Pons (tissue), 1 donor: ENCODE results near the gene CC2D2A.
"Not testable (repeated sequence)": the region's sequence is repeated elsewhere in the genome, so short reads cannot be mapped to it uniquely, and the experiment has no call there.

Experiments
- DNase-seq: peaks from one replicate; pipeline ENCODE4 v3.0.0-alpha.2; 2016; ENCODE audit warnings: low spot score

CC2D2A gene

DNA sequence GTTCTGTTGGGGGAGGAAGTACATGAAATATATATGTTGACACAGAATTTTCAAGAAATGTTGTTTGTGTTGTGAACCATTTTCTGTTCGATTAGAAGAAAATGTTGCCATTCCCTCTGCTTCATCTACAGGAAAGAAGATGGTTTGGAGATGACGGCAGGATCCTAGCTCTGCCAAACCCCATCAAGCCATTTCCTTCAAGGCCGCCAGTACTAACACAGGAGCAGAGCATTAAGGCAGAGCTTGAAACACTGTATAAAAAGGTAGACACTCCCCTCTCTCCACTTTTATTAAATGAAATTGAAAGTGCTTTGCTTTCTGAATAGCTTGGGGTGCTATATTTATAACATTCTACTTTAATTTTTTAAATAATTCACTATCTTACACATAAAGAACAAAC, 46.8 kb downstream of the CC2D2A start:
- no peak for DNase-seq

DNA sequence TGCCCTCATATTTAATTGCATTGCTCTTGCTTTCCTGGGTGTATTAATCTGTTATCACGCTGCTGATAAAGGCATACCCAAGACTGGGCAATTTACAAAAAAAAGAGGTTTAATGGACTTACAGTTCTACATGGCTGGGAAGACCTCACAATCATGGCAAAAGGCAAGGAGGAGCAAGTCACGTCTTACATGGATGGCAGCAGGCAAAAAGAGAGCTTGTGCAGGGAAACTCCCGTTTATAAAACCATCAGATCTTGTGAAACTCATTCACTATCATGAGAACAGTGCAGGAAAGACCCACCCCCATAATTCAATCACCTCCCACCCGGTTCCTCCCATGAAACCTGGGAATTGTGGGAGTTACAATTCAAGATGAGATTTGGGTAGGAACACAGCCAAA, 48.0 kb downstream of the CC2D2A start:
- not testable (repeated sequence) for DNase-seq

DNA sequence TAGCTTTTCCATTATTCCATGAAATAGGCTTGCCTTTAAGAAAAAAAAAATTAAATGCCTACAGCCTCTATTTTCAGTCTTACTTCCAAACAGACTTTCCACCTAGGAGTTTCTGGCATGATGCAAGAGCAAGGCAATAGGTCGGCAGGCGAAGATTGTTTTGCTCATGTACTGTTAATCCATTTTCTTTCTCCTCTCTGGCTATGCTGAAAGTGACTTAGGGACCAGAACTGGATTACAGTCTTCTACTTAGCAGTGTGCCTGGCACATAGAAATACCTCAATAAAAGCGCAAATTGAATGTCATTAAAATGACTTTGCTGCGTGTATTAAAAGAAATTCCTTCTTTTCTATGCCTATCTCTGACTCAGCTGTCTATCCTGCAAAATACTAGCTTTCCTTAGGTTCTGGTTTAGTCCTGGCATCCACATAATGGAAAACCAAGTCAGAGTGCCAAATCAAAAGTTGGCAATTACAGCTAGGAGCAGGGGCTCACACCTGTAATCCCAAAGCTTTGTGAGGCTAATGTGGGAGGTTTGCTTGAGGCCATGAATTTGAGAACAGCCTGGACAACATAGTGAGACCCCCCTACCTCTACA, 51.9 kb downstream of the CC2D2A start:
- DNase-seq: no peak

DNA sequence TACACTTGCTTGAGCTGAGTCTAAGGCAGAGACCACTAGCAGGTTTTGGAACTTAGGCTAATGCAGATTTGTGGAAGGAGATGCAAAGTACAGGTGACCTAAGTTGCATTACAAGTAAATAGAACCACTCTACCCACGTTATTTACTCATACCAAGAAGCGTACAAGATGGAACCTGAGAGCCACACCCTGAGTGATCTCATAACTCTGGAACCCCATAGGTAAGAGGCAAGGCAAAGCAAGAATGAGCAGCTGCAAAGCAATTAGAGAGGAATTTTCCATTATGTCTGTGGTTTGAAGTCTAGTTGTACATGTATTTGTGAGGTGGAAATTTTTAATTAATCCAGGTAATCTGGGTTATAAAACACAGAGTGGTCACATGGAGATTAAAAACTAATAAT, 55.4 kb downstream of the CC2D2A start:
- no peak for DNase-seq

DNA sequence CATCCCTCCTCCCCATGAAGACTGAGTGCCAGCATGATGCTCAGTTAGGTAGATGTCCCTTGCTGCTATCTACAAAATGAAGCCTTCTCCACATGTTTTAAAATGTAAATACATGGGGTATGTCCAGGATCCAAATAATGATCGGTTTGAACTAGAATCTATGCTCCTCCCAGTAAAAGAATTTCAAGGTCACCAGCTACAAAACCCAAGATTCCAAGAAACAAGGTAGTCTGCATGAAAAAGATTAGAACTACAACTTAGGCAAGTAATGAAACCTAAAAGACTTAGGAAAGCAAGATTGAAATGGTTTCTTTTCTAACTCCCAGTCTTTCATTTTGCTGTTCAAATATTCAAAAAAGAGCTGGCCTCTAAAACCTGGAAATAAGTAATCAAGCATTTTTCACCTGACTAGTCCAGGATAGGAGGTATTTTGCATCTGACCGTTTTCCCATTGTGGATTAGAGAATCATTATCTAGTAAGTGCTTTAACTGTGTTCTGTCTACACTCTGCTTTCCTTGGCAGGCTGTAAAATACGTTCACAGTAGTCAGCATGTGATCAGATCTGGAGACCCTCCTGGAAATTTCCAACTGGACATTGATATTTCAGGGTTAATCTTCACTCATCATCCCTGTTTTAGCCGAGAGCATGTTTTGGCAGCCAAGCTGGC, 57.4 kb downstream of the CC2D2A start:
- DNase-seq: no peak

DNA sequence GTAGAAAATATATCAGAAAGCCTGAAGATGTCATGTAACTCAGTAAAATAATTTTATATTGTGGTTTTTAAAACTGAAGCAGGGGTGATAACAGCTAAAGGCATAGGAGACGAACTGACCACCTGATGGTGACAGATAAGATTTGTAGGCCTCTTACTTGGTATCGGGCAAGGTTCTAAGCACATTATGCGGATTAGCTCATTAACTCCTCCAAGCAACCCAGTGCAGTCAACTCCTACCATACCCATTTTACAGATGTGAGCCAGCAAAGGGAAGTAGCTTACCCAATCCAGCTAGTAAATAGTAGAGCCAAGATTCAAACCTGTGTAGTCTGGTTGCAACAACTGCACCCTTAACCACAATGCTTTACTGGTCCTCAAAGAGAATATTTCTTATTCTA, 62.1 kb downstream of the CC2D2A start:
- no peak for DNase-seq

DNA sequence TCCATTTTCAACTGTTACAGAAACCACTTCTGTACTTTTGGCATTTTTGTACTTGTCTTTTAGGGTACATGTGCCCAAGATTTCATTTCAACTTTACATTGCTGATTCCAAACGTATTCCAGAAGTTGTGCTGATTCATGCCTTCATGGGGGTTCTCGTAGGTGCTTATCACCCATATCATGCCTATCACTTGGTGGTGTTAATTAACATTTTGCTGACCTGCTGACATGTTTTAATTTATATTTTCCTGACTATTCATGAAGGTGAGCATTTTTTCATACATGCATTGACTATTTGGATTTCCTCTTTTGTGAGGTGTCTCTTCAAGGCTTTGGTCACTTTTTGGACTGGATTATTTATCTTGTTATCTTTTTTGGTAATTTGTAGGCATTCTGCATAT, 64.1 kb downstream of the CC2D2A start:
- no peak for DNase-seq

DNA sequence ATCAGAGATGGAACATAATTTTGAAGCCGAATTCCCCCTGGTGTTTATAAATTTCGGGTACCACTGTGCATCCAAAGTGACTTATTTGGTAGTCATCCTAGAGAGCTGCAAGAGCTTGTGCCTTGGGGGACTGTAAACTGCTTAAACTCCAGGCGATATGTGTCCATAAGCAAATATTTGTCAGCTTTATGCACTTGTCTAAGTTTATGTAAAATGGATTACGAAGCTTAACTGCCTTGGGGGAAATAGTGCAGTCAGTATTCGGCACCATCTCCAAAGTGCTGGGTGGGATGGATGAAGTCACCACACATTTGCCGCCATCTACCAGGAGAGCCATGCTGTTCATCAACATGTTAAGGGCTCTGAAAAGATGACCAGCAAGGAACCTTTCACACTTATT, 65.9 kb downstream of the CC2D2A start:
- no peak for DNase-seq

DNA sequence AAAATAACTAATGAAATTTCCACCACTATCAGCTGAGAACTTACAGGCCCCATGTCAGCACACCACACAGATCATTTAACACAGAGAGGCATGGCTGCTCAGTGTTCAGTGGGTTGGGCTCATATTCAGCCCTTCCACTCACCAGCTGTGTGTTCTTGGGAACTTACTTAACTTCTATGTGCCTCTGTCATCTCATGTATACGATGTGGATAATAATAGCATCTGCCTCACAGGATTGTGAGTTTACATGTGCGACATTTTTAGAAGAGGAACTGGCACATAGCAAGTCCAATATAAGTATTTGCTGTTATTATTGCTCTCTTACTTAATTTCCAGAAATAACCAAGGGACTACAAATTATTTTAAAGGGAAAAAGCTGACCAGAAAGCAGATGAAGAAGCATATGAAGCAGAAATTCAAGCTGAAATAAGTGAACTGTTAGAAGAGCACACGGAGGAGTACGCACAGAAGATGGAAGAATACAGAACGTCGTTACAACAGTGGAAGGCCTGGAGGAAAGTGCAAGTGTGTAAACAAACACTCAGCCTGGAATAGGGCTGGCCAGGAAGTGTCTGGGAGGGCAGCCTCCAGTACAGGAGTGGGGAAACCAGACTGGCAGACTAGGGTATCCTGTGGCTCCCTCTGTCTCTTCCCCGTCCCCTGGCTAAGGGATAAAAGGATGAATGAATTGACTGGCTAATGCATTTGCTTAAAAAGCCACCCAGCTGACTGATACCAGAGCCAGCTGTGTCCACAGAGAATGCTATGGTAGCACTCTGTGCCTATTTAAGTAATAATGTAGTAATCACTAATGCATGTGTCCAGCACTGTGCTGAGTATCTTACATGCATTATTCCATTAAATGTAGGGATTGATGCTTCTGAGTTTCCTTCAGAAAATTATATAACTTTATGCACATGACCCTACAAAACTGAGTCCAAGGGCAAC, 67.1 kb downstream of the CC2D2A start:
- DNase-seq: no peak

DNA sequence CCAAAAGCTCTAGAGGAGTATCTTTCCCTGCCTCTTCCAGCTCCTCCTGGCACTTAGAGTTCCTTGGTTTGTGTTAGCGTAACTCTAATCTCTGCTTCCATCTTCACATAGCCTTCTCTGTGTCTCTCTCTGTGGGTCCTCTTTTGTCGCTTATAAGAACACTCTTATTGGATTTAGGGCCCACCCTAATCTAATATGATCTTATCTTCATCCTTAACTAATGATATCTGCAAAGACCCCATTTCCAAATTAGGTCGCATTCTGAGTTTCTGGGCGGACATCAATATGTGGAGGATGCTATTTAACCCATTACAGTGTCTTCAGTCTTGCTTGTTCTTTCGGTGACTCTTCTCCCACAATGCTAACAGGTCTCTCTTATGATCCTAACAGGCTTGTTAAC, 72.3 kb downstream of the CC2D2A start:
- no peak for DNase-seq

DNA sequence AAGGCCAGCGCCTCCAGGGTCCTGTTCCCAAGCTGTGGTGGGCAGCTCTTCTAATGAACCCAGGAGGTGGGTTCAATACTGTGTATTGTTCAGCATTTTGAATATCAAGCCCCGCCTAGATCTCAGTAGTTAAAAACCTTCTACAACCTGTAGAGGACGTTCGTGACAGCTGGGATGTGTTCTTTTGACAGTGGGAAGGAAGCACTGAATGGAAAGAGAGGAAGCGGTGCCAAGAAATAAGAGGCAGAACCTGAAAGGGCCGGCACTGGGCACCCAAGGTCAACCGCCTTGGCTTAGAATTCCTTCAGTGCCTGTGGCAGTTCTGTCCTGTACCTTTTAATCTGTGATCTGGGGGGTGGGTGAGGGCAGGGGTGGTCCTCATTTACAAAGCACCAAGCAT, 73.1 kb downstream of the CC2D2A start:
- no peak for DNase-seq

DNA sequence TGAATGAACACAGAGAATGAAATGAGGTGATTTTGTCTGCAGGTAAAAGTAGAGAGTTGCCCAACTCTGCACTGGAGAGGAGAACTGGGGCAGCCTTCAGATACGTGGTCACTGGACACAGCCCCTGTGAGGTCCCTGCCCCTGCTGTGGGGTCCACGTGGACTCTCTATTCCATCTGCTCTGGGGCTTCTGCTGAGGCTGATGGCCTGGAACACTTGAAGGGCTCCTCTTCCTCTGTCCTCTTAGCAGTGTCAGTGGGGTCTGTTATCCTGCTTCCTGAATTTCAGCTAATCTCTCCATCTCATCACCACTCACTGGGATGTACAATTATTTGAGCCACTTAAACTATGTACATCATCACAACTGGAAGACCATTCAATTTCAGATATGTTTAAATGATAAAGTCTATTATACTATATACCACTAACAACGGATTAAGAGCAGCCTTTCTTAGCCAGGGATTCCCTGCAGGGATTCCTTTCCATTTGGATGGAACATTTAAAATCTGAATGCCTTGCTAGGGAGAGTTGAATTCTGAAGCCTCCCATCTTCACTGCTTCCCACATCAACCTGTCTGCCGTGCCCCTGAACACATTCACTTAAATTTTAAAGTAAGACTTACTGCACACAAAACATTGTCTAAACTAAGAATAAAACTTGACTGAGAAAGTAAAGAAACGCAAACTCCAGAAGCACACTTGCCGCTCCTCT, 74.0 kb downstream of the CC2D2A start:
- DNase-seq: no peak

DNA sequence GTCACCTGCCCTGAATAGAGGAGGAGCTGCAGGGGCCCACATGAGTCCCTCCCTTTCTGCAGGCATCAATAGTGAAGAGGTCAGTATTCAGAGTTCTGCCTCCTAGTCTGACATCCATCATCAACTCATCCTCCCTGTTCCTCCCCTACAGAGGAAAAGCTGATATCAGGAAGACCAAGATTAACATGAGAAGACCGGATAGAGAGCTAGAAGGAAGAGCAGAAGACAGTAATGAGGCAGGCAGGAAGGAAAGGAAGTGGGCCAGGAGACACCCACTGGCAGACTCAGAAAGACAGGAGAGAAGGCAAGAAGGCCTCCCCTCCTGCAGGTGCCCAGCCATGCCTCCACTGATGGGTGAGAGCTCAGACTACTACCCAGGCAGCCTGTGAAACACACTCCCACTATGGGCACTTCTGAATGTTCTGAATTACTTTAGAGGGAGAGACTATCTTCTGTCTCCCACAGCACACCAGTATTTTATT, 74.6 kb downstream of the CC2D2A start:
- no peak for DNase-seq

DNA sequence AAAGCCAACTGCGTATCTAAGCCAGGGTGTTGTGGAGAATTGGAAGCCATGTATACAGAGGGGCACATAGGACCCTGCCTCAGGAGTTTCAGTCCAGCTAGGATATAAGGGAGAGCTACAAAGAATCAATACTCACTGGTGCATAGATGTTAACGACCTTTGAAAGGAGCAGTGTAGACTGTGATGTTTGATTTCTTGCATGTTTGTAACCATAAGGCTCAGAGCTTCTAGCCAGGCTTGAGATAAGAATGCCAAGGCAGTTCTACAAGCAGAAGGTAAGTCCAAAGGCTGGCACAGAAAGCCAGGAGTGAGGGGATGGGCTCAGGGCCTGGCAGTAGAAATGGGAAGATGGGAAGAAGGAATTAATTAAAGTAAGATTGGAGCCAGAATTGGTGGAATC, 75.7 kb downstream of the CC2D2A start:
- no peak for DNase-seq

DNA sequence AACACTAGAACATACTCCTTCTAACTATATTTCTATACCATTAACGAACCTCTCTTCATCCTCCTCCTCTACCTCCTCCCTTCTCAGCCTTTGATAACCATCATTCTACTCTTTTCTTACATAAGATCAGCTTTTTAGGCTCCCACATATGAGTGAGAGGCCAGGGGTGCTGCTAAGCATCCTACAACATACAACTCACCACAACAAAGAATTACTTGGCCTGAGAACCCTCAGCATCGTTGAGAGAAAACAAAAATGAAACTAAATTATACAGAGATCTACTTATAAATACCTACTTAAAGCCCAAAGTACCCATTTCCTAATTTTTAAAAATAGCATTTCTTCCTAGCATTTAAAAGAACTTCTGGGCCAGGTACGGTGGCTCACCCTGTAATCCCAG, 77.7 kb downstream of the CC2D2A start:
- DNase-seq: no peak

DNA sequence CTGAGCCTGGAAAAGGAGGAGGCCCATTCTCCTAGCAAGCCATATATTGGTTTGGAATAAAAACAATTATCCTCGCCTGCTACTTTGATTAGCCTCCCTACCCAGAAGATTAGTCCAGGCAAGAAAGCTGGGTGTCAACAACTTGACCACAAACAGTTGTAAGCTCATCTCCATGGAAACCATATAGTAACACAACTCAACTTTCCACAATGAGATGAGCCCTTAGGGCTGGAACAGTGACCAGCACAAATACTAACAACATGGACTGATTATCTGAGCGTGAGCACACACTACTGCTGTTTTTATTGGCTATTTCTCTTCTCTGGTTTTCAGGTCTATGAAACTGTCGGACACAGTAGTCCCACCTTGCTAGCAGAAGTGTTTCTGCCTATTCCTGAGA, 80.8 kb downstream of the CC2D2A start:
- DNase-seq: no peak

DNA sequence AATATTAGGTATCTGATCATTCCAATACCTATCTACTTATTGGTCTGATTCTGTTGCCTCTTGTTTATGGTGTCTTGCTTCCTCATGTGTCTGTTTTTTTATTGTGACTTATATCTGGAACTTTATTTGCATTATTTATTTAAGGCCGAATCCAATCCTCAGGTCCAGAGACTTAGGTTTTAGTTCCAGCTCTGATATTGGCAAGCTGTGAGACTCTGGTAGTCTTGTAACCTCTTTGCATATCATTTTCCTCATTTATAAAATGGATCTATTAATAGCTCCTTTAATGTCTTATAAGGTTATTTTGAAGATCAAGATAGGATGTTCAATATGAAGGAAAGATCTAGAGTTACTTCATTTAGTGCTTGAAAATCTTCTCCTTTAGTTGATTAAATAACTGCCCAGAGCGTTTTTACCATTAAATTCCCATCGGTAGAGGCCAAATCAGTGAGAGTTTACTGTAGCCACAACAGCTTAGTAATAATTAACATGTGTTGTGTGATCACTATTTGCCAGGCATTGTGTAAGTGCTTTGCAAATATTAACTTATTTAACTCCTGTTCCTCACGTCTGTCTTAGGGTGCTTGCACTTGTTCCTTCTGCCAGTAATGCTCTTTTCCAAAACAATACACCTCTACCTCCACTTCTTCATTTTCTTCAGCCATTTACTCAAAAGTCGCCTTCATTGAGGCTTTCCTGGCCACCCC, 82.2 kb downstream of the CC2D2A start:
- no peak for DNase-seq

DNA sequence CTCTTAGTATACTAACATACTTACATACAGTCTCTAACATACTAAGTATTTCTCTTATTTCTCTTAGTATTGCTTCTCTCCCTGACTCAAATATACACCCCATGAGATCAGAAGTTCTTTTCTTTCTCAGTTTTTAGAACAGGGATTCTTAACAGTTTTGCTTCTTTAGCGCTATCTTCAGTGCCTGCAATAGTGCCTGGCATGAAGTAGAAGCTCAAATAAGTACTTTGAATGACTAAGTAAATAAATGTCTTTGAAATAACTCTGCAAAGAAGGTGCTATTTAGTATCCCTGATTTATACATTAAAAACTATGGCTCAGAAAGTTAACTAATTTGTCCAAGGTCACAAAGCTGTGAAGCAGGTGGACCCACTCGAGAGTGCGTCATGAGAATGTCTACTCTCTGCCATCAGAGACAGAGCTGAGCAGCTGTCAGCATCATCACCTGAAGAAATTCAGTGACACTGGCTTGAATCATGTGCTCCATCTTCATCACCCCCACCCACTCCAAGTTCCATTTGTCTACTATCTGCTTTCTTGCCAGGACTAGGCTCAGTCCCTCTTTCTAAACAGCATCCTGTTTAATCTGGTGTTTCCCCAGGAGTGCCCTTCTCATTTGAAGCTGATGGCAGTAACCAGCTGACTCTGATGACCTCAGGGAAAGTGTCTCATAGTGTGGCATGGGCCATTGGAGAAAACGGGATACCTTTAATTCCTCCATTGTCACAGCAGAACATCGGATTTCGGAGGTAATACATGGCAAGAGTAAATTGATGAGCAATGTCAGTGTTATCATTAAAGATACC, 83.1 kb downstream of the CC2D2A start:
- no peak for DNase-seq

DNA sequence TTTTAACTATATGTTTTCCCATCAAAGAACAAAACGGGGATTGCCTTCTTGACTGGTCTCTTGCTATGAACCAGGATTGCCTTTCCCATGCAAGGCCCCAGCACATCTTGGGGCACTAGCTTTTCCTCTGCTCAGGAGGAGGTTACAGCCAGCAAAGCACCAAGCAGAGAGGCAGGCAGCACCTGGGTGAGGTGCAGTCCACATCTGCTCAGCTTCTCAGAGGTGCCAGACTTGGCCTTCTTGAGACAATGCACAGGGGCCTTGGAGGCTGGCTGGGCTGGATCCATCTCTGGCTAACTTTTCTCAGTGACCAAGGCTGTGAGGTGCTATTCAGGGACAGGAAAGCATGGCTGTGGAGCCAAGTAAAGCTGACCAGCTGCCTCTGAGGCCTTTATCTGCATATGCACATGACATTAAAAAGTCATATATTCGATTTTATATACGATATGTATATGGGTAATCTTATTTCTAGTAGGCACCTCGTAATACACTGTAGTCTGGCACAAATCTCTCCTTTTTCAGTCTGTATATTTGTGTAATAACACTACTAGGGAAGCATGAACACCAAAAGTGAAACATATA, 86.9 kb downstream of the CC2D2A start:
- DNase-seq: no peak

DNA sequence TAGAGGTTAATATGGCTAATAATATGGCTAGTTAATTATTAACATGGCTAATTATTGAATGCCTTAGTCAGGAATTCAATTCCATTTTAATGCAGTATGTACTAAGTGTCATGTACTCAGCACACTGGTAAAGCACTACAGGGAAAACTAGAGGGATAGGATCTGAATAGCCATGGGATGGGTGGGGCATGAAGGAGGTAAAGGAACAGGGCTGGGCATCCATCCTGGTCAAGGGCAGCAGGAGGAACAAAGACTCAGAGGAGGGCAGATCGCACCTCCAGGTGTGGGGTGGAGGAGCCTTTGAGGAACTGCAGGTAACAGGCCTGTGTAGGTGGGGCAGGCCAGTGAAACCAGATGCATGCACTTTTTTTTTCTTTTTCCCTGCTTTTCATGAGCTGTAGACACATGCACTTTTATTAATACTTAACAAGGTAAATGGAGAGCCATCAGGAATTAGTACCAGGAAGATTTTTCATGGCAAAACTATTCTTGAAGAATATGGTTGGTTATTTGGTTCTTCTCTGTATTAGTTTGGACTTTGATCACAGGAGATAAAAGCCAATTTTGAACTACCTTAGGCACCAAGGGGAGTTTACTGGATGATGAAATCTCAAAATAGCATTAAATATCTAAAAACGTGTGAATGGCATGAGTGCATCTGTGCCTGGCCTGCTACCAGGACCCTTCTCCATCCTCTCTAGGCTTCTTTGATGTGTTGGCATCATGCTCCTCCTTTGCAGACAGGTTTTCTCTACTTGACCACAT, 88.3 kb downstream of the CC2D2A start:
- no peak for DNase-seq
